ENCODE data around the gene OR10J5. TPM values are rescaled to one million over a fixed set of nuclear protein-coding genes. Genes with fewer than 3 reads are reported as not detected.

Gene OR10J5
- total RNA-seq, 4 donors from 2014 or later: not detected

GRCh38 chr1:159493354-159493753 is 42.5 kb downstream of the OR10J5 start:
- Histone ChIP-seq H3K9me3 (no peaks in the 10 kb centered on the region), H3K36me3 (no peaks in the 10 kb centered on the region), H3K4me3 (no peak overlapping the region), H3K4me1 (no peaks in the 10 kb centered on the region), H3K27ac (no peak overlapping the region), H3K27me3 (no peaks in the 10 kb centered on the region)
- intact Hi-C loops (cut with DNase I; ENCODE audit: low total_unique reads): loop anchor here (2.0 kb wide), 1 partner anchor 17 kb away; no protein-coding TSS in a partner anchor
- TF ChIP-seq CTCF (IDR thresholded peaks at IDR 0.05) (no peak), POLR2A (IDR thresholded peaks at IDR 0.05) (no peak)
- DNase-seq: no peak

GRCh38 chr1:159492575-159493323 is 43.1 kb downstream of the OR10J5 start:
- no peak overlapping the region for H3K4me3 ChIP-seq
- no peaks in the 10 kb centered on the region for H3K27me3 ChIP-seq
- intact Hi-C loops (cut with DNase I; ENCODE audit: low total_unique reads): loop anchor here (2.0 kb wide), 1 partner anchor 18 kb away; no protein-coding TSS in a partner anchor
- H3K4me1 ChIP-seq: no peaks in the 10 kb centered on the region
- TF ChIP-seq CTCF (IDR thresholded peaks at IDR 0.05) (no peak), POLR2A (IDR thresholded peaks at IDR 0.05) (no peak)
- no peaks in the 10 kb centered on the region for H3K9me3 ChIP-seq
- no peak for DNase-seq
- H3K36me3 ChIP-seq: no peaks in the 10 kb centered on the region
- H3K27ac ChIP-seq: no peak overlapping the region

Other genes with a start within 250 kb of the OR10J5 start
- 1 to 10 TPM in 1 of 4 donors, under 1 TPM in 1, not detected in 2; 0.76 to 1.5 TPM for gene FCER1A, start 233.7 kb downstream of the OR10J5 start, total RNA-seq
- gene OR10J4, start 103.8 kb downstream of the OR10J5 start, total RNA-seq: not detected
- gene OR10J1, start 96.3 kb downstream of the OR10J5 start, total RNA-seq: not detected
- gene APCS, start 51.8 kb upstream of the OR10J5 start, total RNA-seq: not detected
- gene CRP, start 178.6 kb upstream of the OR10J5 start, total RNA-seq: 1 to 10 TPM in 2 of 4 donors, not detected in 2; 1.4 to 2.1 TPM
- 100 to 1,000 TPM in 1 of 4 donors, 10 to 100 TPM in 3; 15.6 to 121 (median 50.8) TPM for gene DUSP23, start 245.0 kb upstream of the OR10J5 start, total RNA-seq